Measurements from ENCODE around the gene TRMT2A.

TRMT2A gene

DNA sequence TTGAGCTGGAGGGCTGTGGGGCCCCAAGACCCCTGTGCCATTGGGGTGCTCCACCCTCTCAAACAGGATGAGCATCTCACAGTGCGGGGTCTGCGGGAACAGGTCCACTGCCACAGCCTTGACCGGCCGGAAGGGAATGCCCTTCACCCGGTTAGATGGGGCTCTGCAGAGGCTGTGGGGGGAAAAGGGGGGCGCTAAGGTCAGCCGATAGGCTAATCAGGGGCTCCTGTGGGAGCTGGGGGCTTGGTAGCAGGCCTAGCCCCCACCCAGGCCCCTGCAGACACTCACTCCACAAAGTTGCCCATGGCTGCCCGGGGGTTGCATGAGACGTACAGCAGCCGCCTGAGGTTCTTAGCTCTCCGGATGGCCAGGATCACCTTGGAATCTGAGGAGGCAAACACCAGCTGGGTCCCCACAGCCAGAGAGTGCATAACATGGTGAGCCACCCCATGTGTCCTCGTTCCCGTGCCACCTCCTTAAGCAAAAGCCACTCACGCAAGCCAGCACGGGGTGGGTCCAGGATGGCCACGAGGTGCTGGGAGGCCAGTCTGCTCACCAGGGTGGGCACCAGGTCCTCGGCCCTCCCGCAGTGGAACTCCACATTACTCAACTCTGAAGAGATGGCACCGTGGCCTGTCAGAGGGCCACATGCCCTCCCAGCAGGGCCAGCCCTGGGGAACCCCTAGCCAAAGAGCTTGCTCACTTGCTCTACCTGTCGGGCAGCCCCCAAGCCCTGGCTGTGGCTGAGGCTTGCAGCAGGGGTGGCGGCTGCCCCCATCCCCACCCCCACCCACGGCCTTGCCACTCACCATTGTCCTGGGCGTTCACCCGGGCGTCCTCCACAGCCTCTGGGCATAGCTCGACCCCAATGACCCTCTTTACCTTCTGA lies 4.2 kb downstream of the TRMT2A start:
- no peak for DNase-seq (ENCODE audit: low spot score)
- in situ Hi-C loops (cut with MboI; ENCODE audit: low pct_unique_long_range_greater_than_20kb, low sequenced_read_pairs, unreplicated experiment), result no loop called here
- TF ChIP-seq, protein P1, sequence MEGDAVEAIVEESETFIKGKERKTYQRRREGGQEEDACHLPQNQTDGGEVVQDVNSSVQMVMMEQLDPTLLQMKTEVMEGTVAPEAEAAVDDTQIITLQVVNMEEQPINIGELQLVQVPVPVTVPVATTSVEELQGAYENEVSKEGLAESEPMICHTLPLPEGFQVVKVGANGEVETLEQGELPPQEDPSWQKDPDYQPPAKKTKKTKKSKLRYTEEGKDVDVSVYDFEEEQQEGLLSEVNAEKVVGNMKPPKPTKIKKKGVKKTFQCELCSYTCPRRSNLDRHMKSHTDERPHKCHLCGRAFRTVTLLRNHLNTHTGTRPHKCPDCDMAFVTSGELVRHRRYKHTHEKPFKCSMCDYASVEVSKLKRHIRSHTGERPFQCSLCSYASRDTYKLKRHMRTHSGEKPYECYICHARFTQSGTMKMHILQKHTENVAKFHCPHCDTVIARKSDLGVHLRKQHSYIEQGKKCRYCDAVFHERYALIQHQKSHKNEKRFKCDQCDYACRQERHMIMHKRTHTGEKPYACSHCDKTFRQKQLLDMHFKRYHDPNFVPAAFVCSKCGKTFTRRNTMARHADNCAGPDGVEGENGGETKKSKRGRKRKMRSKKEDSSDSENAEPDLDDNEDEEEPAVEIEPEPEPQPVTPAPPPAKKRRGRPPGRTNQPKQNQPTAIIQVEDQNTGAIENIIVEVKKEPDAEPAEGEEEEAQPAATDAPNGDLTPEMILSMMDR (IDR thresholded peaks at IDR 0.05; ENCODE audit: extremely low read depth, insufficient read depth, missing control alignments), result no peak

DNA sequence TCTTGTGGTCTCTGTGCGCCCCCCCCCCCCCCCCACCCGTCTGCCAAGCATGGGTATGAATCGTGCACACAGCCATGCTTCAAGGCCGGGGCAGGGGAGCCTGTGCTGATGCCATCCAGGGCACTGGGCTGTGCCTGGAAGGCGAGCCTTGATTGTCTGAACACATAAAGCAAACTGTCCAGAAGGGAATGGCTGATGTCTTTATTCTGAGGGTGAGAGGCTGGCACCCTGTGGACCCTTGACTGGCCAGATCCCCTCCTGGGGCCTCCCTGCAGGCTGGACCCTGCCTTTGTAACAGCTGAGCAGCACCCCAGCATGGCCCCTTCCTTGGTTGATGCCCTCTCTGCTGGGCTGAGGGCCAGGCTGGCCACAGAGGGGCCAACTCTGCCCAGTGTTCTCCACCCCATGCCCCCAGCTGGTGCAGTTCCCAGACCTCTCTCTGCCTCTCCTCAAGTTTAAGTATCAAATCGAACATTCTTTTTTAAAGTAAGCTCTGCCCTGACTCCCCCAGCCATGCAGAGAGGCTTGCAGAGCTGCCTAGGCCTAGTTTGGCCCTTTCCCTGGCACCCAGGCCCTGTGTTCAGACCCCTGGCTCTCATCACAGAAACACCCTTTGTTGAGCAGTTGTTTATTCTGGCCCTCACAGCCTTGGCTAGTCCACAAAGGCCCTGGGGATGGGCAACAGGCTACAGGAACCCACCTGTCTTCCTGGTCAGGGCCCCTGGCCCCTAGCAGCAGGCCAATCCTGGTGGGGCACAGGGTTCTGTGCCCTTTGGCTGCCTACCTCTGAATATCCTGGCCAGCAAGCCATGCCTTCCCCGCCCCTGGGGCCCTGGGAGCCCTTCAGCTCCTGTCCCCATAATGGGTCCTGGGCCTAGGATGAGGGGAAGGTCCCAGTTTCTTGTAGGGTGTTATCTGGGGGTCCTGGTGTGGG lies 5.1 kb downstream of the TRMT2A start:
- TF ChIP-seq, protein P1 (IDR thresholded peaks at IDR 0.05; ENCODE audit: extremely low read depth, insufficient read depth, missing control alignments), result no peak
- in situ Hi-C loops (cut with MboI; ENCODE audit: low pct_unique_long_range_greater_than_20kb, low sequenced_read_pairs, unreplicated experiment), result no loop called here
- DNase-seq (ENCODE audit: low spot score), result no peak

DNA sequence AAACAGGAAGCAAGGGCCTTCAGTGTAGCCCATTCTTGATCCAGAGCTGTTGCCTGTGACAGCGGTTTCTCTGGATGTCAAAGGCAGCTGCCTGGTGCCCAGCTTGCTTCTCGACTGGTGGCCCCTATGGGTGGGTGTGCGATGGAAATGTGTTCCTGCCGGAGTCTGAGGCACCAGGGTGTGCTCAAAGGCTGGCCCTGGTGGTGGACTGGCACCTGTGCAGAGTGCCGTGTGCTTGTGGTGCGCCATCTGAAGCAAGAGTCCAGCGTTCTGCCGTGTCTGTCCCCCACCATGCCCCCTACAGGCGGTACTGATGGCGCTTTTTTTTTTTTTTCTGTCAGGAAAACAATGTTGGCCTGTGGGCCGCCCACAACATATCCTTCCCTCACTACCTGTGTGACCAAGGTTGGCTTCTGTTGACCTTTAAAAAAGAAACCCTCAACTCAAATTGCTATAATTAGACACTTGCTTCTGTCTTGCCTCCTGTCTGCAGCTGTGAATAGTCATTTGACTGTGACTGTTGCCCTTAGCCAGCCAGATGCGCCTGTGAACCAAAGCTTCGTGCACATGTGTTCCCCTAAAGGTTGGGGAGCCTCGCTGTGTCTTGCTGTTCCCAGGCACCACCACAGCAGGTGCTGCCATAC lies 5.9 kb downstream of the TRMT2A start:
- TF ChIP-seq, protein P1 (IDR thresholded peaks at IDR 0.05; ENCODE audit: extremely low read depth, insufficient read depth, missing control alignments), result peak; percentile 51
- in situ Hi-C loops (cut with MboI; ENCODE audit: low pct_unique_long_range_greater_than_20kb, low sequenced_read_pairs, unreplicated experiment), result no loop called here
- DNase-seq (ENCODE audit: low spot score), result peak; percentile 60

GRCh38 chr22:20110359-20110985 lies 6.6 kb downstream of the TRMT2A start:
- TF ChIP-seq, protein P1 (IDR thresholded peaks at IDR 0.05; ENCODE audit: extremely low read depth, insufficient read depth, missing control alignments), result no peak
- in situ Hi-C loops (cut with MboI; ENCODE audit: low pct_unique_long_range_greater_than_20kb, low sequenced_read_pairs, unreplicated experiment), result no loop called here
- DNase-seq (ENCODE audit: low spot score), result no peak

DNA sequence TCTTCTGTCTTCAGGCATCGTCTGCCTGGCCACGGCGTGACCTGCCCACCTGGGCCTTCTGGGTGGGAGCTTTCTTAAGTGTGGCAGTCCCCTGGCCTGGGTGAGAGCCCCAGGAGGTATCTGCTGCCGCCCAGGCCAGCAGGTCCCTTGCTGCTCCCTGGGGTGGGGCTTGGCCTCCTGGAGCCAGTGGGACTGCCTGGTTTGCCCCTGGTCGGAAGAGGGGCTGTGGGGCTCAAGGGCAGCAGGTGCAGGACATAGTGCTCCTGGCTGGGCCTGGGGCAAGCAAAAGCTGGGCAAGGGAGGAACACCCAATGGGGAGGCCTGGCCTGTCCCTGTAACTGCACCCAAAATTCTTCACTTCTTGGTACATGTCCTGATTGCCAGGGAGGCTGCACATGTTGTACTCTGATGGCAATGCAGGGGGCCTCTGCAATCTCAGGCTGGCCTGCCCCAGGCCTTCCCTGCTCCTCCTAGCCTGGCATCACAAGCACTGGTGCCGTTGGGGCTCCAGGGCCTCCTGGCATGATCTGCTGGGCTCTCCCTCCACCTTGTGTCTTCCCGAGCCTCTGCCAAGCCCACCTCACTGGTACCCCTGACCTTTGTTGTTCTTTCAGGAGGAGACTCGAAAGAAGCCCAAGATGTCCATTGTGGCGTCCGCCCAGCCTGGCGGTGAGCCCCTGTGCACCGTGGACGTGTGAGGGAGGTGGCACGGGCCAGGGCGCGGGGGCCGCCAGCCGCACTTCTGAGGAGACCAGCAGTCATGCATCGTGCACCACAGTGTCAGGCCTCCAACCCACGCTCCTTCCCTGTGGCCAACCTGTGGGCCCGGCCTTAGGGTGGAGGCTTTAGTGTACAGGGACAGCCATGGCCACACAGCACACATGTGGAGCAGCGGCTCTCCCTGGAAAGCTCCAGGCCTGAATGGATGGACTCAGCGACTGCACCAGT lies 7.3 kb downstream of the TRMT2A start:
- TF ChIP-seq, protein P1 (IDR thresholded peaks at IDR 0.05; ENCODE audit: extremely low read depth, insufficient read depth, missing control alignments), result no peak
- in situ Hi-C loops (cut with MboI; ENCODE audit: low pct_unique_long_range_greater_than_20kb, low sequenced_read_pairs, unreplicated experiment), result no loop called here
- no peak for DNase-seq (ENCODE audit: low spot score)

Data from GM13977 (cell line).